GM19438 (cell line): Measurements from ENCODE around the gene NPAS4.
"Not testable (repeated sequence)": the region's sequence is repeated elsewhere in the genome, so short reads cannot be mapped to it uniquely, and the experiment has no call there.

Experiments
- ATAC-seq: cut with Tn5 transposase; IDR thresholded peaks from one replicate; pipeline ENCODE4 v1.9.1; 2021; ENCODE audit warnings: low read depth; ENCODE audit not compliant: unreplicated experiment

The NPAS4 gene

GRCh38 chr11:66415423-66415822 is 5.4 kb upstream of the NPAS4 start:
- ATAC-seq = no peak

- no peak for ATAC-seq
Measured at GRCh38 chr11:66417000-66417399, 3.8 kb upstream of the NPAS4 start.

- ATAC-seq = no peak
Measured at GRCh38 chr11:66418168-66418985, 2.5 kb upstream of the NPAS4 start.

GRCh38 chr11:66418986-66419308 is 1.9 kb upstream of the NPAS4 start:
- no peak for ATAC-seq

- no peak for ATAC-seq
Measured at GRCh38 chr11:66419825-66420224, 1.0 kb upstream of the NPAS4 start.

GRCh38 chr11:66421492-66422205 is 814 bp downstream of the NPAS4 start:
- ATAC-seq = no peak

- ATAC-seq = no peak
Measured at GRCh38 chr11:66426314-66426713, 5.5 kb downstream of the NPAS4 start.

- ATAC-seq = no peak
Measured at GRCh38 chr11:66428933-66429332, 8.1 kb downstream of the NPAS4 start.

GRCh38 chr11:66429983-66430602 is 9.3 kb downstream of the NPAS4 start:
- ATAC-seq = no peak

GRCh38 chr11:66431287-66431686 is 10.5 kb downstream of the NPAS4 start:
- ATAC-seq = not testable (repeated sequence)

- not testable (repeated sequence) for ATAC-seq
Measured at GRCh38 chr11:66431871-66432329, 11.1 kb downstream of the NPAS4 start.

GRCh38 chr11:66432597-66432996 is 11.8 kb downstream of the NPAS4 start:
- ATAC-seq = no peak

- ATAC-seq = no peak
Measured at GRCh38 chr11:66437979-66438503, 17.2 kb downstream of the NPAS4 start.

GRCh38 chr11:66438504-66439466 is 17.9 kb downstream of the NPAS4 start, which contains the start of gene MRPL11:
TSS of gene MRPL11 (minus strand) at chr11:66438848. CDS start at chr11:66438754, 94 bp downstream.
- peak; percentile 90 for ATAC-seq

- not testable (repeated sequence) for ATAC-seq
Measured at GRCh38 chr11:66440101-66440939, 19.5 kb downstream of the NPAS4 start.

GRCh38 chr11:66440940-66441282 is 20.1 kb downstream of the NPAS4 start:
- not testable (repeated sequence) for ATAC-seq

GRCh38 chr11:66443602-66444001 is 22.8 kb downstream of the NPAS4 start:
- no peak for ATAC-seq

GRCh38 chr11:66447012-66447411 is 26.2 kb downstream of the NPAS4 start:
- ATAC-seq = no peak

GRCh38 chr11:66448523-66448922 is 27.7 kb downstream of the NPAS4 start:
- ATAC-seq = no peak
